NB4 (cell line): ENCODE measurements around the gene TSPAN18.

ENCODE experiments used
- DNase-seq: peaks from one replicate; pipeline ENCODE4 v3.0.0; 2010; ENCODE audit warnings: low read depth
- H3K4me3 ChIP-seq: one replicate; pipeline ENCODE4 v1.5.1; 2011; ENCODE audit warnings: mild to moderate bottlenecking, low read depth, low read length, moderate library complexity
- CTCF ChIP-seq: IDR thresholded peaks from one replicate; pipeline ENCODE4 v1.5.1; 2012; ENCODE audit warnings: low read depth, low read length
- MAX ChIP-seq: IDR thresholded peaks from 2 replicates; pipeline ENCODE4 v1.6.1; 2011; ENCODE audit warnings: low read depth, low read length
- MYC ChIP-seq: IDR thresholded peaks from 2 replicates; pipeline ENCODE4 v1.6.1; 2011; ENCODE audit warnings: low read depth, low read length
- POLR2A ChIP-seq: IDR thresholded peaks from 2 replicates; pipeline ENCODE4 v1.6.1; 2011; ENCODE audit warnings: mild to moderate bottlenecking; ENCODE audit not compliant: insufficient read length; ENCODE audit errors: extremely low read depth

Gene TSPAN18

GRCh38 chr11:44915004-44915403 lies 188.2 kb downstream of the TSPAN18 start:
- DNase-seq: no peak
- no peak overlapping the region for H3K4me3 ChIP-seq
- TF ChIP-seq POLR2A: no peak
- no peak for TF ChIP-seq MYC
- TF ChIP-seq MAX: no peak
- no peak for TF ChIP-seq CTCF

GRCh38 chr11:44915621-44916020 lies 188.9 kb downstream of the TSPAN18 start:
- peak; percentile 72 for DNase-seq
- no peak overlapping the region for H3K4me3 ChIP-seq
- TF ChIP-seq CTCF (no peak), MYC (no peak), MAX (no peak), POLR2A (no peak)

GRCh38 chr11:44916331-44916730 lies 189.6 kb downstream of the TSPAN18 start:
- TF ChIP-seq CTCF (no peak), MAX (no peak), POLR2A (no peak), MYC (no peak)
- no peak for DNase-seq
- H3K4me3 ChIP-seq: no peak overlapping the region

GRCh38 chr11:44916801-44917385 lies 190.1 kb downstream of the TSPAN18 start:
- peak; percentile 48 for DNase-seq
- TF ChIP-seq MAX: no peak
- no peak for TF ChIP-seq MYC
- no peak for TF ChIP-seq POLR2A
- no peak for TF ChIP-seq CTCF
- no peak overlapping the region for H3K4me3 ChIP-seq

DNA sequence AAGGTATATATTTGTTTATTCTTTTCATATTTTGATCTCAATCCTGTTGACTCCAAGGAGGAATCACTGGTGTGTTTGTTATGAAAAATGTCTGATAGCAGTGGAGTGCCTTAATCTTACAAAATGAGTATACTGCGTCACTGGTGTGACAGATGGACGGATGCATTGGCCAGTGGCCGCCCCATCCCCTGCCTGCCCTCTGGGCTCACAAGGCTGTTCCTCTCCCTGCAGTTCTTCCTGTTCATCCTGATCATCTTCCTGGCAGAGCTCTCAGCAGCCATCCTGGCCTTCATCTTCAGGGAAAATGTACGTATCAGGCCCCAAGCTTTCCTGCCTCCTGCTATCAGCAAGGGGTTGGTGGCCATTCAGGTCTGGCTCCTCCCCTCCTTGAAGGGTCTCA lies 191.0 kb downstream of the TSPAN18 start:
- TF ChIP-seq MAX (no peak), CTCF (no peak), MYC (no peak), POLR2A (no peak)
- no peak overlapping the region for H3K4me3 ChIP-seq
- DNase-seq: no peak
